Fibroblast of pulmonary artery (primary cell): ENCODE results near the gene LRRN3.
A peak's percentile ranks its signal among the peaks of the same experiment; 100 is the strongest.

ENCODE experiments used
- DNase-seq: peaks from one replicate; pipeline ENCODE4 v3.0.0-alpha.2; 2010; ENCODE audit warnings: low read depth
- H3K4me3 ChIP-seq: replicated peaks from 2 replicates; pipeline ENCODE4 v1.5.1; 2011; ENCODE audit warnings: low read depth, mild to moderate bottlenecking, control low read depth, low read length, moderate library complexity
- TF ChIP-seq, protein P1 (sequence below): IDR thresholded peaks from 2 replicates; pipeline ENCODE4 v1.5.1; 2011; ENCODE audit warnings: mild to moderate bottlenecking, control low read depth, low read length, inconsistent platforms; ENCODE audit errors: missing control alignments

The LRRN3 gene

DNA sequence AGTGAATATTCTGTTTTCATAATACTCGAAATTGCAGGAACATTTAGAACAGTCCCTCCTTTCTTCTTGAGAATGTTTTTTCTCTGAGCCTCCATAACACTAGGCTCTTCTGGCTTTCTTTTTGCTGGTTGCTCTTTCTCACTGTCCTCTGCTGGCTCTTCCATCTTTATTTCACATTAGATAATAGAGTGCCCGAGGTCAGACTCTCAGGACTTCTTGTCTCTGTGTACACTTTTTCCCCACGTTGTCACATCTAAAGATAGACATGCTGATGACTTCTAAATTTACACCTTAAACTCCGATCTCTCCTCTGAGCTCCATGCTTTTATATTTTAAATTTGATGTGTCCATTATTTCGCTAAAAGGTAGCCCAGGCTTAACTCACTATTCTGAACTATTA is 15.4 kb upstream of the LRRN3 start:
- TF ChIP-seq, protein P1, sequence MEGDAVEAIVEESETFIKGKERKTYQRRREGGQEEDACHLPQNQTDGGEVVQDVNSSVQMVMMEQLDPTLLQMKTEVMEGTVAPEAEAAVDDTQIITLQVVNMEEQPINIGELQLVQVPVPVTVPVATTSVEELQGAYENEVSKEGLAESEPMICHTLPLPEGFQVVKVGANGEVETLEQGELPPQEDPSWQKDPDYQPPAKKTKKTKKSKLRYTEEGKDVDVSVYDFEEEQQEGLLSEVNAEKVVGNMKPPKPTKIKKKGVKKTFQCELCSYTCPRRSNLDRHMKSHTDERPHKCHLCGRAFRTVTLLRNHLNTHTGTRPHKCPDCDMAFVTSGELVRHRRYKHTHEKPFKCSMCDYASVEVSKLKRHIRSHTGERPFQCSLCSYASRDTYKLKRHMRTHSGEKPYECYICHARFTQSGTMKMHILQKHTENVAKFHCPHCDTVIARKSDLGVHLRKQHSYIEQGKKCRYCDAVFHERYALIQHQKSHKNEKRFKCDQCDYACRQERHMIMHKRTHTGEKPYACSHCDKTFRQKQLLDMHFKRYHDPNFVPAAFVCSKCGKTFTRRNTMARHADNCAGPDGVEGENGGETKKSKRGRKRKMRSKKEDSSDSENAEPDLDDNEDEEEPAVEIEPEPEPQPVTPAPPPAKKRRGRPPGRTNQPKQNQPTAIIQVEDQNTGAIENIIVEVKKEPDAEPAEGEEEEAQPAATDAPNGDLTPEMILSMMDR = no peak
- DNase-seq = no peak
- H3K4me3 ChIP-seq = no peak overlapping the region

DNA sequence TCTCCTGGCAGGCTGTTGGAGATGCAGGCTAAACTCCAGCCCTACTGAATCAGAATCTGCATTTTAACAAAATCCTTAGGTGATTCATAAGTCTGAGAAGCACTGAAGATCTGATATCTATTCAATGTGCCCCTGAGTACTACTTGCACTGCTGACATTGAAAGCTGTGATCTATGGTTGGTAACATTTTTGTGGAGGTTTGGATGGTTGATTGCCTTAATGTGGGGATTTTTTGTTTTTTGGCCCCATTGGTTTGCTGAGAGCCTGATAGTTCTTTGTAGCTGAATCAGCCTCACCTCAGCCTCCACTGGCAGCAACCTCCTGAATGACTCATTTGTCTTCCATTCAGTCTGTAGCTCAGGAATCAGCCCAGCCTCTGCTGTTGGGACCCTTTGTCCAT is 14.7 kb upstream of the LRRN3 start:
- TF ChIP-seq, protein P1 = no peak
- H3K4me3 ChIP-seq = no peak overlapping the region
- peak; percentile 26 for DNase-seq

DNA sequence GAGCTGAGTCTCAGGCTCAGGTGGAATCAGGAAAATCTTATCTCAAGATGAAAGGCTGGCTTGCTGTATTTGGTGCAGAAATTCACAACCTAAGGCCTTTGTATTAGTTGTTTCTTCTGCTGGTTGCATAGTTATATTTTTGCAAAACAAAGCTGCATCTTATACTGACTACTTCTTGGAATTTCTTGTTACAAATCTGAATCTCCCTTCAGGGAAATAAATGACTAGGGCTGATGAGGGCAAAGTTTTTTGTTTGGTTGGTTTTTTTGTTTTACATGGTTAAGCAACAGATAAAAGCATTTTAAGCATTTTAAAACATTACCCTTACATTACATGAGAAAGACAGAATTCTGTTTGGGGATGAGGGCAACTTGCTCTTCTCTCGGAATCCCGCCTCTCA is 13.9 kb upstream of the LRRN3 start:
- no peak for DNase-seq
- no peak overlapping the region for H3K4me3 ChIP-seq
- TF ChIP-seq, protein P1 = no peak

DNA sequence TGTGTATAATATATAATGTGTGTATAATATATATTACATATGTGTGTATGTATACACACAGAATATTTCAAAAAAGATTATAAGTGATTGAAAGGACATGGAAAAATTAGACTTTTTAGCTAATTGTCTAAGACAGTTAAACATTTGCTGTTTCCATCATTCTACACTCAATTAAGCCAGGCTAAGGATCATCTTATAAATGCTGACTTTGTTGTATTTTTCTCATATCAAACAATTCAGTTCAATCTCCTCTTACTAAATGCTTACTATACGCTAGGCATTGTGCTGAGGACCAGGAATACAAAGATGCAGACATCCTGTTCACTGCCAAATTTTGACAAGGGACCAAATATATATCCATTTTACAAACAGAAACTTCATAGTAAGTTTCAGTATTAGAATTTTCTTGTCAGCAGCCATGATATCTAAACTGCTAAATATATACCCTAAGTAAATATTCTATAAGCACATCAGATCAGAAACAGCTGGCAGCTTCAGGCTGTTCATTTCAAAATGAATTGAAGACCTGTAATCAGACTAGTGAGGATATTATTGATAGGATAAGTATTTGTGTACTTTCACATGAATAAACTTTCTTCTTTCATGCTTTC is 10.3 kb upstream of the LRRN3 start:
- DNase-seq = no peak
- no peak overlapping the region for H3K4me3 ChIP-seq
- TF ChIP-seq, protein P1 = no peak

DNA sequence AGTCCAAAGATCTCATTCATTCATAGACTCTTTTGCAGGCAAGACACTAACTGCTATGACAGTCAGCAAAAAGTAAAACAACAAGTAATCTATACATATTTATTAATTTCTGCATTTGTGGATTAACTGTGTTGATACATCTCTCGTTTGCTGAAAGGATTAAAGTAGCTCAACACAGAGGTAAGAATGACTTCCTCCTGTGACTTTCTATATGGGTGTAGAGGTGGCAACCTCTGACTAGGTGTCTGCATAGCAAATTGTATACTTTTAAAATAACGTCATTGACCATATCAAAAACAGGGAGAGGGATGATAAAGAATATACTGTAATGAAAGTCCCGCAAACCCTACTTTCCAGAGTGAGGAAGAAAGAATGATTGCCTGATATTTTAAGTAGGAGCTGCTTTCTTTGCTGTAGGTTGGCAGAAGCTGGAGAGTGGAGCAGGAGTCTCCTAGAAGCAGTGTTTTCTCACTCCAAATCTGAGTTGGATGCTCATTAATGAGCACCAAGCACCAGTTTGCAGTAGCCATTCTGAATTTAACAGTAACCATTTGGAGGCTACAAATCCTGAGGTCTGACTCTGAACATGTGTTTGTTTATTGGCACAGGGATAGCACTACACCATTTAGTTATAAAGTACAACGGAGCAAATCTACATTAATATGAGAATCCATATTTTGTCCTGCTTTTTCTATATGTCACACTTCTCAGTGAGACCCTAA is 9.2 kb upstream of the LRRN3 start:
- H3K4me3 ChIP-seq = no peak overlapping the region
- TF ChIP-seq, protein P1 = no peak
- DNase-seq = no peak

DNA sequence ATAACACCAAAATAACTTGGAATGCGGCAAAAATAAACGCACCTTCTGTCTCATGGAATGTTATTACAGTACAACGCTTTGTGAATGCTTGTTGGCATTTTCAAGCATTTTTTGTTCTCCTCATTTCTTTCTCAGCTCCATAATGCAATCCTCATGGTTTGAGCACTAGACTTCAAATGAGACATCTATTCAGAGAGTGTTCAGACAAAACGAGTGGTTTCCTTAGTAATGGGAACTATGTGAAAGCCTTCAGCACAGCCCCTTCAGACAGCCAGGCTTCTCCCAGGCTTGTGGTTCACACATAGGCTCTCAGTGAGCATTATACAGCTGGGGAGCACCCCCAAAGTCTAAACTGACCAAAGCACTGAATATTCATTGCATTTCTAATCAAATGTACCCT is 8.6 kb upstream of the LRRN3 start:
- no peak overlapping the region for H3K4me3 ChIP-seq
- peak; percentile 11 for DNase-seq
- TF ChIP-seq, protein P1 = no peak

DNA sequence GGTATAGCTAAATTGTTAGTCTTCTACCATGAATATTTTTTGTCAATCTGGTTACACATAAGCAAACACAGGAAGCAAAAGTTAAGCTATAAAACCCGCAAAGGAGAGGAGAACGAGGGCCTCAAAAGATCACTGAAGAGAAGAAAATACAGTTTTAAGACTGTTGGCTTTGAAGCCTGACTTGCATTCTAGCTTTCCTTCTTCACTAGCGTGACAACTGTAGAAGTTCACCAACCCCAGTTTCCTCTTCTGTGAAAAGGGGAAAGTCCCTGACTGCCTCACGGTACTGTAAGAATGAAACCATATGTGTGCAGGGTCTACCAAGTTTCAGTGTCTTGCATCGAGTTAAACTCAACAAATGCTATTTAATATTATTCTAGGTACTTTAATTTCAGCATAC is 7.5 kb upstream of the LRRN3 start:
- no peak overlapping the region for H3K4me3 ChIP-seq
- peak; percentile 53 for DNase-seq

More for the DNA sequence above, 7.5 kb upstream of the LRRN3 start:
- TF ChIP-seq, protein P1 = no peak
